ENCODE results near the gene MMS19. TPM values are rescaled to one million over a fixed set of nuclear protein-coding genes. Genes with fewer than 3 reads are reported as not detected.

MMS19 gene
- total and polyA plus RNA-seq, 12 donors, result 38.7 to 139 (median 64.7) TPM

DNA sequence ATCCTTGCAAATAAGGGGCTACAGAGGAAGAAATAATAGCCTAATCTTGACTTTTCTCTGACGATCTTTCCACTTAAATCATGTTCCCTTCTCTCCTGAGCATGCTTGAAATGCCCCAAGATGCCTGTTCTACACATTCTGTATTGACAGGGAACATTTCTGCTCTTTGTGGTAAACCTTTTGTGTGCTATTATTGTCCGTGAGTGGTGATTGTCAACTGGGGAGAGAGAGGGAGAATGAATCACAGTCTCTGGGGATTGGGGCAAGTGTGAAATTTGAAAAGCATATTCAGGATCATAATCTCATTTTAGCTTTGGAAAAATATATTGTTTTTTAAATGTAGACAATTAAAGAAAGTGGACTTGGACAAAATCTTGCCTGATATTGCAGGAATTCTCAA lies 21.1 kb upstream of the MMS19 start:
- peaks cover 6 to 12% of the 10 kb centered on the region in 2 donors for H3K4me1 ChIP-seq (replicated peaks in 1 of 2)
- no peak for DNase-seq
- intact Hi-C loops (cut with DNase I), result no loop called here
- H3K27me3 ChIP-seq, result no peaks in the 10 kb centered on the region
- H3K9me3 ChIP-seq (replicated peaks in 1 of 3), result no peaks in the 10 kb centered on the region
- 52 to 59% (median 54%) methylated on average over 2 of the region's 2 CpGs for WGBS, 4 donors
- H3K4me3 ChIP-seq, result no peak overlapping the region
- no peak for TF ChIP-seq POLR2A (IDR thresholded peaks at IDR 0.05)
- TF ChIP-seq CTCF (IDR thresholded peaks at IDR 0.05), result no peak
- H3K36me3 ChIP-seq (replicated peaks in 1 of 2), result no peaks in the 10 kb centered on the region
- H3K27ac ChIP-seq, result peak overlapping the region in 1 of 5 donors; percentile 34

DNA sequence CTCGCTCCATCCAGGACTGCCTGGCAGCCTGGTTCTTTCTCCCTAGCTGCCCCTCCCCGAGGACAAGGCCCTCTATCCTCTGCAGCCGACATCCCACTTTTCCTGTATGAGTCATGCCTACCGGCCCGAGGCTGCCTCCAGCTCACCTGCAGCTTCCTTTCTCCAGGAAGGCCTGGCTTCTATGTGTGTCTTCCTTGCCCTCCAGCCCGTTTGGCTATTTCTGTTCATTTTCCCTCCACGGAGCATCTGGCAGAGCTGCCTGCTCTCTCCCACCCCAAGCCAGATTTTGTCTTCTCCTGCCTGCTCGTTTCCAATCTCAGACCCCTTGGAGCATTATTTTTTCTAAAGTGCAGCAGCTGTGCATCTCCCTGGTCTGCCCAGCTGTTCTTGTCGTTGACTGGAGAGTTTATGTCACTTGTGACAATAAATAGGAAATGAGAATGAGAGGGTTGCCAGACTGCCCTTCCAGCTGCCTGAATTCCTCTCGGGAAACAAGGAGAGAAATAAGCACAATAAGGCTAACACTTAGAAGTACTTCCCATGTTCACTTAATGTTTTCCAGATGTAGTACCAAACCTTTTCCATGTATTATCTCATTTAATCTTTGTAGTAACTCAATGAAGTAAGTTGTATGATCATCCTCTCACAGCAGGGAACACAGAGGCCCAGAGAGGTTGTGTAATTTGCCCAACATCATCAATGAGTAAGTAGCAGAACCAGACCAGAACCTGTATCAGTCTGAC lies 20.2 kb upstream of the MMS19 start:
- H3K27ac ChIP-seq, result peak overlapping the region in 2 of 5 donors; percentile 34
- no peaks in the 10 kb centered on the region for H3K27me3 ChIP-seq

GRCh38 chr10:97517778-97518300 lies 19.6 kb upstream of the MMS19 start:
- peak overlapping the region in 2 of 5 donors; percentile 34 for H3K27ac ChIP-seq
- intact Hi-C loops (cut with DNase I), result no loop called here
- no peak for DNase-seq
- H3K9me3 ChIP-seq (replicated peaks in 1 of 3), result no peaks in the 10 kb centered on the region
- TF ChIP-seq POLR2A (IDR thresholded peaks at IDR 0.05) (no peak), CTCF (IDR thresholded peaks at IDR 0.05) (no peak)
- no peak overlapping the region for H3K4me3 ChIP-seq
- H3K4me1 ChIP-seq (replicated peaks in 1 of 2), result peaks cover 6 to 12% of the 10 kb centered on the region in 2 donors
- H3K27me3 ChIP-seq, result no peaks in the 10 kb centered on the region
- H3K36me3 ChIP-seq (replicated peaks in 1 of 2), result no peaks in the 10 kb centered on the region
- 69 to 83% (median 76%) methylated on average over 5 to 6 of the region's 6 CpGs for WGBS, 4 donors

More for the DNA sequence above, 20.2 kb upstream of the MMS19 start:
- Histone ChIP-seq H3K4me3 (no peak overlapping the region), H3K36me3 (replicated peaks in 1 of 2) (no peaks in the 10 kb centered on the region), H3K9me3 (replicated peaks in 1 of 3) (no peaks in the 10 kb centered on the region), H3K4me1 (replicated peaks in 1 of 2) (peaks cover 6 to 12% of the 10 kb centered on the region in 2 donors)
- TF ChIP-seq CTCF (IDR thresholded peaks at IDR 0.05) (no peak), POLR2A (IDR thresholded peaks at IDR 0.05) (no peak)
- WGBS, 4 donors, result 34 to 38% (median 36%) methylated on average over 10 of the region's 10 CpGs
- intact Hi-C loops (cut with DNase I), result no loop called here
- peak in 1 of 7 donors; percentile 34 for DNase-seq

- 93 to 98% (median 94%) methylated on average over 8 to 15 of the region's 15 CpGs for WGBS, 4 donors
- Histone ChIP-seq H3K27ac (peak overlapping the region in 1 of 5 donors; percentile 34), H3K4me1 (replicated peaks in 1 of 2) (peaks cover 6 to 12% of the 10 kb centered on the region in 2 donors)
These were observed 19.0 kb upstream of the MMS19 start for GRCh38 chr10:97517096-97517750.

More at GRCh38 chr10:97517096-97517750, 19.0 kb upstream of the MMS19 start:
- H3K27me3 ChIP-seq, result no peaks in the 10 kb centered on the region
- no peak for TF ChIP-seq POLR2A (IDR thresholded peaks at IDR 0.05)
- TF ChIP-seq CTCF (IDR thresholded peaks at IDR 0.05), result no peak
- H3K36me3 ChIP-seq (replicated peaks in 1 of 2), result no peaks in the 10 kb centered on the region
- DNase-seq, result no peak
- no peak overlapping the region for H3K4me3 ChIP-seq
- intact Hi-C loops (cut with DNase I), result no loop called here
- no peaks in the 10 kb centered on the region for H3K9me3 ChIP-seq (replicated peaks in 1 of 3)

Measured in adrenal gland (tissue), 12 donors.